GM20431 (cell line): ENCODE results near the gene APOB.

Experiments
- in situ Hi-C: fragments of 300-500 bp; cut with MseI, MboI; formaldehyde crosslinking; loops from one replicate; pipeline ENCODE4 v1.15.0; 2020; ENCODE audit warnings: low sequenced_read_pairs; ENCODE audit not compliant: unreplicated experiment

Gene APOB

DNA sequence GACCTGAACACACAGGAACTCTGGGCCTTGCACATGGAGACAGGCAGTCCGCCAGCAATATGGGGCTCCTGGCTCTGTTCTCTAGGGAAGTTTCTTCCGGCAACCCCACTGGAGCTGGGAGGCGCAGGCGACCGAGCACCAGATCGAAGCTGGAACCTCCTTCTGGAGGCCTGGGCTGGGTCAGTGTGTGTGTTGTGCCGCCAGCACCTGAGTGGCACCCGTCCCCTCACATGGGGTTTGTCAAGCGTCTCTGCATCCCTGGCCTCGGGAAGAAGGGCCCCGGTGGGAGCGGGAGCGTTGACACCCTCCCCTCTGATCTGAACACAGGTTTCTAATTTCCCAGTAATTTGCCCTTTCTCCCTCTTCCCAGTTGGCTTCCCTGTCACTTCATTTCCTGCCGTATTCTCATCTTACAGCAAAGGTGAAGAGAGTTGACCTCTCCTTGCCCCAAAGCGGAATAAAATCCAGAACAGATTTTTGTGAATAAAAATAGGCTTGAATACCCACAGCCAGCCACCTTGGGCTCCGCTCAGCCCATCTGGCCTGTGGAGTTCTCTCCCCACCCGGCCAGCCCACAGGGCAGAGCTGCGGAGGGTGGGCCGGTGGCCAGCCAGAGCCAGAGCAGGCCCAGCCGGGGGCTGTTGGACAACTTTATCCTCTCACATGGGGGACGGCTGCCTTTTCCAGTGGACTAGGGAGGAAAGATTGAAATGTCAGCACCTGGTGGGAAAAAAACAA, 85.9 kb downstream of the APOB start:
- in situ Hi-C loops = no loop called here

DNA sequence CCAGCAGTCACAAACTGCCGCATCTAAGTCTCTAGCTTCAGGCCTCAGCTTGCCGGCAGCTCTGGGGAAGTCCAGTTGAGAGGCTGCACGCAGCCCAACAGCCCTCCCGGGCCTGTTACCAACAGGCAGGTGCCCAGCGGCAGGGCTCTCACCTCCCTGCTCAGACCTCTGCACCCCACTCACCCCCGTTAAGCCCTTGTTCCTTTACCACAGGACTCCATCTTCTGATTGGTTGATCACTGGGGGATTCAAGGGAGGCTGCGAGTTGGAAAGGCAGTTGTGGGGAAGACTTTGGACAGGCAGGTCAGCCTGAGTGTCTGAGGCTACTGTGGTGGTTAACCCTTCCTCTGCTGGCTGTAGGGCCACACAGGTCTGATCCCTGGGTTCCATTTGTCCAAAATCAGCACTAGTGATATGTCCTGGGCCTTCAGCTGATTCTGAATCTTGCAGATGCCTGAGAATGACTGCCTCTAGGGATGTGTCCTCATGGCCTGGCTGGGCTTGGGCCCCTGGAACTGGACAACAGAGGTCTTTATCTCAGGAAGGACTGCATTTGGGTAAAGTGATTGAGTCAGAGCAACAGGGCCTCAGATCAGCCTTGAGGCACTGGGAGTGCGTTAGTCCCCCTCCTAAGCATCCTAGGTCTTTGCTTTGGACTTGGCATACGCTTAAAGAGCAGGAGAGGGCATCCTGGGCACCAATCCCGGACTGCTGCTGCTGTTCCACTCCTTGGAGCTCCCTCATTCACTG, 88.4 kb downstream of the APOB start:
- in situ Hi-C loops = no loop called here

DNA sequence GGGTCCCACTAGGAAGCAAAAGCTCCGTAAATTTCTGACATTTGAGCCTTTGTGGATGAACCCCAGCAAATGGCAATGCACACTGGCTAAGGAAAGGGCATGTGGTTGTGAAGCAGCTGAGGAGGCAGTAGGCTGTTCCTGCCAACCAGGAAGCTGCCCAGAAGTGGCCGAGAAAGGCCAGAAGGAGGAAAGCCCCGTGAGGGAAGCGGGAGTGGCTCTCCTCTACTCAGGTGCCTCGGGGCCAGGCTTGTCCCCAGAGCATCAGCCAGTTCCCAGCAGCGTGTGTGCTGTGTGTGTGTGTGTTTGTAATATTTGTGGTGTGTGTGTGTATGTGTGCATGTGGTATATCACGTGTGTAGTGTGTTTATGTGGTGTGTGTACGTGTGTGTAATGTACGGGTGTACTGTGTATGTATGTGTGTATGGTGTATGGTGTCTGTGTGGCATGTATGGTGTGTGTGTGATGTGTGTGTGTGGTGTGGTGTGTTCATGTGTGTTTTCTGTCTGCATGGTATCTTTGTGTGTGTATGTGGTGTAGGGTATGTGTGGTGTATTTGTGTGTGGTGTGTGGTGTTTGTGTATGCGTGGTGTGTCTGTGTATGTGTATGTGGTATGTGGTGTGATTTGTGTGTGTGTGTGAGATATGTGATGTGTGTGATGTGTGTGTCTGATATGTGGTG, 90.6 kb downstream of the APOB start:
- in situ Hi-C loops = no loop called here
